Measurements from ENCODE around the gene RARS2.
A peak's percentile ranks its signal among the peaks of the same experiment; 100 is the strongest.
"Not testable (repeated sequence)": the region's sequence is repeated elsewhere in the genome, so short reads cannot be mapped to it uniquely, and the experiment has no call there.

RARS2 gene

GRCh38 chr6:87498048-87498447, 91.7 kb downstream of the RARS2 start:
- no peak for DNase-seq

- no peak for DNase-seq
Observed at GRCh38 chr6:87494761-87495422, 94.9 kb downstream of the RARS2 start.

DNA sequence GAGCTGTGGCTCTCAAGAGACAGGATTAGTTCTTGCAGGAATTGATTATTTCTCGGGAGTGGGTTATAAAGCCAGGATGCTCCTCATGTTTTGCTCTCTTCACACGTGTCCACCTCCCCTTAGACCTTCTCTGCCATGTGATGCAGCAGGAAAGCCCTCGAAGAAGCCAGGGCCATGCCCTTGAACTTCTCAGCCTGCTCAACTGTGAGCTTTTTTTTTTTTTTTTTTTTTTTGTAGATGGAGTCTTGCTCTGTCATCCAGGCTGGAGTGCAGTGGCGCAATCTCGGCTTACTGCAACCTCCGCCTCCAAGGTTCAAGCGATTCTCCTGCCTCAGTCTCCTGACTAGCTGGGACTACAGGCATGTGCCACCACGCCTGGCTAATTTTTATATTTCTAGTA, 100.5 kb downstream of the RARS2 start:
- DNase-seq: not testable (repeated sequence)

DNA sequence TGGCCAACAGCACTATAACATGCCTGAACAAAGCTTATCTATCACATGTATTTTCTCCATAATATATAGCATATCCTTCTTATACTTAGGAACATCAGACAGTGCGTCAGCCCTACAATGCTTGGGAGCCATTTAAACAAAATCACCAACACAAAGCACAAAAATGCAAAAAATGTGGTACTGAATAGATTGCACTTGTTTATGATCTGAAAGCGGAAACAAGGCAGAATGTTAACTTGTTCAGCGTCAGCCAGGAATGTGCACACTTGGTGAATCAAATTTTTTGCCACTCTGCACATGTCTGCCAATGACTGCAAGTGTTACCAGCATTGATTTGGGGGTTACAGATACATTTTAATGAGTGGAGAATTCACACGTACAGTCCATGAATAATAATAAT, 102.2 kb downstream of the RARS2 start:
- no peak for DNase-seq

- DNase-seq: no peak
Observed at GRCh38 chr6:87484491-87484890, 105.3 kb downstream of the RARS2 start.

DNA sequence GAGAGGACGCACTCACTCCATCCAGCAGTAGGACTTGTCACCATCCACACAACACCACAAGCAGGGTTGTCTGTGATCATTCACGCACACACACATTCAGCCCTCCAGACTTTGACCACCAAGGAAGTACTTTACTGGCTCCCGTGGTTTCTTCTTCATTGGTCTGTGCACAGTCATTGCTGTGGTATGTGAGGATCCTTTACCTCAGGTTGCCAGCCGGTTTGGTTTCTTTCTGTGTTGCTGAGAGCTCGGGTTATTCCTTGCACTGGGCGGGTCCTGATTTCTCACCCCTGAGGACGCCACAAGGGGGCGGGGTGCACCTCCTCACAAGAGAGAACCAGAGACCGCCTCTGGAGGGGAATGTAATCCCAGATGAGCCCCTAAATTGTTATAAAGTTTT, 105.9 kb downstream of the RARS2 start:
- DNase-seq: no peak

GRCh38 chr6:87482366-87482765, 107.4 kb downstream of the RARS2 start:
- DNase-seq: no peak

DNA sequence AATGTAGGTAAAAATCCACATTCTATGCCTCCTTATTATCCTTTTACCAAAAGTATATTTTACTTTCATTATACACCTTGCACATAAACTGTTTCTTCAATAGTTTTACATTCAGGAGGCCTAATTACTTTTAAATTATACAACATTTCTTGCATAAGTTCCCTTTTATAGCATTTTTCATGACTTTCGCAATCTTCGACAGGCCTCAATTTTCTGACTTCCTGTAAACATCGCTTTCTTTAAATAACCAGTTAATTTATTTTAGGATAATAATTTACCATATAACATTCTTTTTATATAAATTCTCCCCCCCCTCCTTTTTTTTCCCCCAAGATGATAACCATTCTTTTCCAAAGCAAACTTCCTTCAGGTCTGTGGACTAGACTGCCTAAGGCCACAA, 107.9 kb downstream of the RARS2 start:
- no peak for DNase-seq

- DNase-seq: peak in 1 of 4 experiments; percentile 28
Observed at GRCh38 chr6:87473419-87473903, 116.3 kb downstream of the RARS2 start.

GRCh38 chr6:87472525-87473418, 117.0 kb downstream of the RARS2 start, which contains the start of gene SLC35A1:
SLC35A1 (plus strand) TSS chr6:87472974; CDS start chr6:87473004, 30 bp downstream.
- peak; percentile 69 to 73 (median 72) for DNase-seq

GRCh38 chr6:87465051-87465450, 124.7 kb downstream of the RARS2 start:
- no peak for DNase-seq
